WERI-Rb-1 (cell line): ENCODE data around the gene AGTRAP.

Experiments
- DNase-seq: peaks from one replicate; pipeline ENCODE4 v3.0.0-alpha.2; 2020
- H3K27ac ChIP-seq: fragments of 250-450 bp; sonication (Bioruptor Pico); 2 replicates; pipeline ENCODE4 v1.5.1; 2020; ENCODE audit warnings: mild to moderate bottlenecking, moderate library complexity
- H3K27me3 ChIP-seq: fragments of 250-450 bp; sonication (Bioruptor Pico); 2 replicates; pipeline ENCODE4 v1.5.1; 2021; ENCODE audit warnings: mild to moderate bottlenecking, low read depth, moderate library complexity; ENCODE audit not compliant: insufficient read depth, severe bottlenecking
- H3K36me3 ChIP-seq: fragments of 250-450 bp; sonication (Bioruptor Pico); 2 replicates; pipeline ENCODE4 v1.5.1; 2020; ENCODE audit warnings: mild to moderate bottlenecking, moderate library complexity
- H3K4me3 ChIP-seq: 2 replicates; pipeline ENCODE4 v1.5.1; 2011; ENCODE audit warnings: low read depth, mild to moderate bottlenecking, control low read depth, low read length
- H3K9me3 ChIP-seq: fragments of 250-450 bp; sonication (Bioruptor Pico); 2 replicates; pipeline ENCODE4 v1.5.1; 2021; ENCODE audit warnings: mild to moderate bottlenecking, moderate library complexity; ENCODE audit not compliant: severe bottlenecking
- CTCF ChIP-seq: IDR thresholded peaks from 2 replicates; pipeline ENCODE4 v1.5.1; 2011; ENCODE audit warnings: low read depth, mild to moderate bottlenecking, control low read depth, inconsistent platforms, low read length

AGTRAP gene

GRCh38 chr1:11740258-11741192 is 4.6 kb downstream of the AGTRAP start:
- Histone ChIP-seq H3K9me3 (no peaks in the 10 kb centered on the region), H3K4me3 (no peak overlapping the region), H3K27ac (no peak overlapping the region), H3K36me3 (no peaks in the 10 kb centered on the region), H3K27me3 (no peaks in the 10 kb centered on the region)
- TF ChIP-seq CTCF, result no peak
- DNase-seq, result no peak

GRCh38 chr1:11741482-11741881 is 5.5 kb downstream of the AGTRAP start:
- Histone ChIP-seq H3K9me3 (no peaks in the 10 kb centered on the region), H3K27me3 (no peaks in the 10 kb centered on the region), H3K4me3 (no peak overlapping the region), H3K27ac (no peak overlapping the region), H3K36me3 (no peaks in the 10 kb centered on the region; the same call in 1 of the 2 replicates)
- TF ChIP-seq CTCF, result no peak
- DNase-seq, result no peak

- no peak overlapping the region for H3K27ac ChIP-seq
- TF ChIP-seq CTCF, result no peak
- H3K27me3 ChIP-seq, result no peaks in the 10 kb centered on the region
- H3K36me3 ChIP-seq, result no peaks in the 10 kb centered on the region; the same call in 1 of the 2 replicates
- no peak for DNase-seq
- H3K4me3 ChIP-seq, result no peak overlapping the region
- no peaks in the 10 kb centered on the region for H3K9me3 ChIP-seq
Observed at GRCh38 chr1:11741919-11742558, 6.1 kb downstream of the AGTRAP start.

GRCh38 chr1:11744287-11744686 is 8.4 kb downstream of the AGTRAP start:
- DNase-seq, result no peak
- peaks cover 9% of the 10 kb centered on the region for H3K36me3 ChIP-seq
- no peak for TF ChIP-seq CTCF
- no peak overlapping the region for H3K27ac ChIP-seq
- H3K9me3 ChIP-seq, result no peaks in the 10 kb centered on the region
- H3K4me3 ChIP-seq, result no peak overlapping the region
- H3K27me3 ChIP-seq, result no peaks in the 10 kb centered on the region

- Histone ChIP-seq H3K4me3 (no peak overlapping the region), H3K9me3 (no peaks in the 10 kb centered on the region), H3K27me3 (no peaks in the 10 kb centered on the region), H3K27ac (no peak overlapping the region), H3K36me3 (peaks cover 14% of the 10 kb centered on the region)
- TF ChIP-seq CTCF, result no peak
- no peak for DNase-seq
Observed at GRCh38 chr1:11746092-11746491, 10.2 kb downstream of the AGTRAP start.
